Stimulated activated CD8-positive, alpha-beta memory T cell treated with anti-CD3 and anti-CD28 coated beads, Interleukin-12 subunit alpha, Interleukin-12 subunit beta, amount 100 ng/mL, for 4 hours (primary cell): ENCODE data around the gene MT1B.
"Not testable (repeated sequence)": the region's sequence is repeated elsewhere in the genome, so short reads cannot be mapped to it uniquely, and the experiment has no call there.

Experiments
- DNase-seq: peaks from one replicate; pipeline ENCODE4 v3.0.0-alpha.2; 2020; ENCODE audit warnings: low read depth

The MT1B gene

DNA sequence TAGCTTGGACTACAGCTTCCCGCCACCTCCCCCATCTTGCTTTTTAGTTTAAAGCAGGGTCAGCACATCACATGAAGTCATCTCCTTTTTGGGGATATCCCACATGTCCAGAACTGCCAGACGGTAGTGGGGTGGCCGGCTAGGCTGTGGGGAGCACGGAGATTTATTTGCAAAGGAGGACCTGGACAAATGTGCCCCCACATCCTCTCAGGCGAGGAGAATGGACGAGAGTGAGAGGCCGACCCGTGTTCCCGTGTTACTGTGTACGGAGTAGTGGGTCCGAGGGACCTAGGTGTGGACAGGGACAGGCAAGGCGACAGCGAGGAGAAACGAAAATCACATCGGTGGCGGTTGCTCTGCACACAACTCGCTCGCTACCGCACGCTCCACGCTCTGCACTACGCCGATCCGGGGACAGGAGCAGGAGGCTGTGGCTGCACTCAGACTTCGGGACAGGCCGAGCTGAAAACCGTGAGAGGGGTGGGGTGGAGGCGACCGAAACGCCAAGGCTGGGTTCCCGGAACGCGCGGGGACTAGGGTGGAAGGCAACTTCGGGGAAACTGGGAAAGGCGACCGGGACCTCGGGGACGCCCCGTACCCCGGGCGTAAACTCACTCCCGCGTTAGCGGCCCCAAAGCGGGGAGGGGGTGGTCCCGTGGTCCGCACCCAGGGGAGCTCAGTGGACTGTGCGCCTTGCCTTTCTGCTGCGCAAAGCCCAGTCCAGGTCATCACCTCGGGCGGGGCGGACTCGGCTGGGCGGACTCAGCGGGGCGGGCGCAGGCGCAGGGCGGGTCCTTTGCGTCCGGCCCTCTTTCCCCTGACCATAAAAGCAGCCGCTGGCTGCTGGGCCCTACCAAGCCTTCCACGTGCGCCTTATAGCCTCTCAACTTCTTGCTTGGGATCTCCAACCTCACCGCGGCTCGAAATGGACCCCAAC, 13.6 kb upstream of the MT1B start, which contains the start of gene MT1A:
TSS of gene MT1A (plus strand) at position 853 of the 937 bp plus-strand sequence. CDS start at position 926, 73 bp downstream.
- DNase-seq = no peak

DNA sequence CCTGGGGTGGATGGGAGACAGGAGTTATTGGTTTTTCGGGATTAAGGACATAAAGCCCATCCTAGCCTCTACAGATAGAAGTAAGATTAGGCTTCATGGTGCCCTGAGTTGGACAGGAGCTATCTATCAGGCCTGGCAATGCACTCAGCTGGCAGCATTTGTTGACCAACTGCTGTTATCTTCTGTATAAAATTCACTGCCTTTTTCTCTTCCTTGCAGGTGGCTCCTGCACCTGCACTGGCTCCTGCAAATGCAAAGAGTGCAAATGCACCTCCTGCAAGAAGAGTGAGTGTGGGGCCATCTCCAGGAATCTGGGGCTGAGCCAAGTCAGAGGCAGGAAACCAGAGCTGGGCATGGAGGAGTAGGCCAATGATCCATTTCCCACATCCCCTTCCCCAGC, 12.6 kb upstream of the MT1B start:
- DNase-seq = no peak

DNA sequence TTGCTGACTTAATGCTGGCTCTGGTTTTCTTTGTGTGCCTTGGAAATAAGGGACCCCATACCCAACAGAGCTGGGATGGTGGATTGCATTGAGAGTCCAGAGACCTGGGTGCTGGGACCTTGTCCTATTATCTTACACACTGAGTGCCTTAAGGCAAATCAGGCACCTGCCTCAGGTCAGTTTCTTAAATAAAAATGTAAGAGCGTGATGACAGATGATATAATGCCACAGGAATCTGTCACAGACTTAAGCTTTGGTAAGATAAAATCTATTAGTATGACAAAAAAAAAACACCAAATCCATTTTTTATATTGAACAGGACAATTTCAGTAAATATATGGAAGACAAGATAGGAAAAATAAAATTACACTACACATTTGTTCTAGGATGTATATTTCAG, 11.6 kb upstream of the MT1B start:
- DNase-seq = no peak

DNA sequence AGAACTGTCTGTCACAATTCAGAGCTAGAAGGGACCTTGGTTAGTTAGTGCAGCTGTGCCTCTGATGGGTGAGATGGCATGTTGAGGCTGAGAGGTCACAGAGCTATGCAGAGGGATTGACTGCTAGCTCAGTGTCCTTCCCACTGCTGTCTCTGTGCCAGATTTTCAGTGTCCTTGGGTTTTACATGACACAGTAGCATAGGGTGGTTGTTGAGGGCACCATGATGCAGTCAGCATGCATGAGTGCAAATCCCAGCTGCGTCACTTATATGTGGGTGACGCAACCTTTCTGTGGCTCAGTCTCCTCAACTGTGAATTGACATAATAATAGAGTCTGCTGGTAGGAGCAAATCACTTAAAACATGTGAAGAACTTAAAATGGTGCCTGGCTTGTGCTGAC, 10.5 kb upstream of the MT1B start:
- DNase-seq = no peak

DNA sequence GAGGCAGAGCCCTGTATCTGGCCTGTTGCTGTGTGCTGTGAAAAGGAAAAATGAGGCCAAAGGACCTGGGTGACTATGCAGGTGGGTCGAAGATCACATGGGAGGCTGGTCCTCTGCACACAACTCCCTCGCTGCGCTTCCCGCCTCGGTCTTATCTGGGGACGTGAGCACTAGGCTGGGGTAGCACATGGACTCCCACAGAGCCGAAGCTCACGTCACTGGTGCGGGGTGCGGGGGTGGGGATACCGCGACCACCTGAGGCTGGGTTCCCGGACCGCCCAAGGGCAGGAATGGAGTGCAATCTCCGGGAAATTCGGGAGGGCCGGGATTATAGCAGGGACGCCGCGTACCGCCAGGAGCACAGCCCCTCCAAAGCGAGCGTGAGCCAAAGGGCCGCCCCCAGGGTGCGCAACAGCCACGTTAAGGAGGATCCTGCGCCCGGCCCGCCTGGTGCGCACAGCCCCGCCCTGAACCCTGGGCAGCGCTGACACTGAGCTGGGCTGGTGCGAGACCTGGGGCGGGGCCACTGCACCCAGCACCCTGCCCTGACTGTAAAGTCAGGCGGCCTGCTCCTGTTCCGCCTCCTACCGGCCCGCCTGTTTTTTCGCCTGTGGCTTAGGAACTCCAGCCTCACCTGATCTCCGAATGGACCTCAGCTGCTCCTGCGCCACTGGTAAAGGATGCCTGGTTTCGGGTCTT, 8.5 kb upstream of the MT1B start:
- peak; percentile 58 for DNase-seq

DNA sequence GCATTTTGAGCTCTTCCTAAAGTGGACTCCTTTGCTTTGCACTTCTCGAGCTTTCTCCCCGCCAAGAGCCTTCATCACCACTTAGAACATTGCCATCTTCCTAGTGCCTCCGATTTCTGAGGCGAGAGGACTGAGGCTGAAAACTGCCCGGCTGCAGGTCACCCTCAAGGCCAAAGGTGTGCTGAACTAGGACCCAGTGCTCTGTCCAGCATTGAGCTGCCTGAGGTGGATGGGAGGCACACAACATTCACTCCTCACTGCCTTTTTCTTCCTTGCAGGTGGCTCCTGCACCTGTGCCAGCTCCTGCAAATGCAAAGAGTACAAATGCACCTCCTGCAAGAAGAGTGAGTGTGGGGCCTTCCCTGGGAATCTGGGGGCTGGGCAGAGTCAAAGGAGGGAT, 7.9 kb upstream of the MT1B start:
- no peak for DNase-seq

DNA sequence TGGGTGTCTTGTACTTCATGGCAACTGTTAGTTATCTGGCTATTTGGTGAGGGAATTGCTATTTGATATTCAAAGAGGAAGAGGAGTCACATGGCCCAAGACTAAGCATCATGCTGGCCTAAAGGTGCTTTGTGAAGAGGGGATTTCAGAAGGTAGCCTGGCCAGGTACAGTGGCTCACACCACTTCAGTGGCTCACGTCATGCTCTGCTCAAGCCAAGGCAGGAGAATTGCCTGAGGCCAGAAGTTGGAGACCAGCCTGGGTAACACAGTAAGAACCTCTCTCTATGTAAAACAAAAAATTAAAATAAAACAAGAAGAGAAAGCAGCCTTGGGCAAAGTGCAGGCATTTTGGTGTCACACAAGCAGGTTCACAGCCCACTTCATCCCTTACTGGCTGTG, 6.4 kb upstream of the MT1B start:
- DNase-seq = no peak

DNA sequence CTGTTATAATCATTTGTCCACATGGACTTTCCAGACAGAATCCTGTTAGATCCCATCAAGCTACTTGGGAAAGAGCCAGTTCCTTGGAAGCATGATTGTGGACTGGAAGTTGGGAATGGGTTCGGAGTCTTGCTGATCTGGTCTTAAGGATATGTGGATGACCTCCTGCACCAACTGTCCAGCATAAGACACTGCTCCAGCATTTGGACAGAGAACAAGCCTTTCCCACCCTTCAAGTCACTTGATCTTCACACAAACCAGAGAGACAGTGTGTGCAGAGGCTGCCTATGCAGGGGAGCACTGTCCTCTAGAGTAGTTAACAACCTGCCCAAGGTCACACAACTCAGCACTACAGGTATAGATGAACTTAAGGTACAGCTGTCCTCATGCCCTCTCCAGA, 5.8 kb upstream of the MT1B start:
- no peak for DNase-seq

DNA sequence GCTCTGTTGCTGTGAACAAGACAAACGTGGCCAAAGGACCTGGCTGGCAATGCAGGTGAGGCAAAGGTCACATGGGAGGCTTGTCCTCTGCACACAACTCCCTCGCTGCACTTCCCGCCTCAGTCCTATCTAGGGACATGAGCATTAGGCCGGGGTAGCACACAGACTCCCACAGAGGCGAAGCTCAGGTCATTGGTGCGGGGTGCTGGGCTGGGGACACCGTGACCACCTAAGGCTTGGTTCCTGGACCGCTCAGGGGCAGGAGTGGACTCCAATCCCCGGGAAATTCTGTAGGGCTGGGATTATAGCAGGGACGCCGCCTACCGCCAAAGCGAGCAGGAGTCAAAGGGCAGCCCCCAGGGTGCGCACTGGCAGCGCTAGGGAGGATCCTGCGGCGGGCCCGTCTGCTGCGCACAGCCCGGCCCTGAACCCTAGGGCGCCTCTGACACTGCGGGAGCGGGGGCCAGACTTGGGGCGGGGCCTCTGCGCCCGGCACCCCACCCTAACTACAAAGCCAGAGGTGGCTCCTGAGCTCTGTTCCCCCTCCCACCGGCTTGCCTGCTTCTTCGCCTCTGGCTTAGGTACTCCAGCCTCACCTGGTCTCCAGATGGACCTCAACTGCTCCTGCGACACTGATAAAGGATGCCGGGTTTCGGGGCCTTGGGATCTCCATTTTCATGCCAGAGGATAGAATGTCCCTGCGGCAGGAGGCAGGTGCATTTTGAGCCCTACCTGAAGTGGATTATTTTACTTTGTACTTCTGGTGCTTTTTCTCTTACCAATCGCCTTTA, 3.9 kb upstream of the MT1B start:
- DNase-seq = no peak

DNA sequence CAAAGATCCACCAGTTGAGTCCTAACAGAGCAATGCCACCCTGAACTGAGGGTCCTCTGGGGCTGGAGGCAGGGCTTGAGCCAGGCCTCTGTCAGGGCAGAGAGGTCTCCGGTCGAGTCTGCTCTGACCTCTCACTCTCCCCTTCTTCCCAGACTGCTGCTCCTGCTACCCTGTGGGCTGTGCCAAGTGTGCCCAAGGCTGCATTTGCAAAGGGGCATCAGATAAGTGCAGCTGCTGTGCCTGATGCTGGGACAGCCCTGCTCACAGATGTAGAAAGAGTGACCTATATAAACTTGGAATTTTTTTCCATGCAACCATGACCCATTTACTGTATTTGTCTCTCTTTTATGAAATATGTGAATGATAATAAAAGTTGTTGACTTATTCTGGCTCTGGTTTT, 2.4 kb upstream of the MT1B start:
- DNase-seq = no peak

DNA sequence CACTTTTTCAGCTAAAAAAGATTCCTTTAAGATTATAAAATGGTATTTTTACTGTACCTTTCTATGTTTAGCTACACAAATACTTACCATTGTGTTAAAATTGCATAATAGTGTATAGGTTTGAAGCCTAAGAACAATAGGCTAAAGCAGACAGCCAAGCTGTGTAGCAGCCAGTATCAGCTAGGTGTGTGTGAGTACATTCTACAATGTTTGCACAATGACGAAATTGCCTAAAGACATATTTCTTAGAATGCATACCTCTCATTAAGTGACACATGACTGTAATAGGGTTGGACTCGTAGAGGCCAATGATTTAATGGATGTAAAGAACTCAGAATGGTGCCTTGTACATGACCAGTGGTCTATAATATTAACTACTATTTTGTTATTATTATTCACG, 1.9 kb upstream of the MT1B start:
- DNase-seq = no peak

DNA sequence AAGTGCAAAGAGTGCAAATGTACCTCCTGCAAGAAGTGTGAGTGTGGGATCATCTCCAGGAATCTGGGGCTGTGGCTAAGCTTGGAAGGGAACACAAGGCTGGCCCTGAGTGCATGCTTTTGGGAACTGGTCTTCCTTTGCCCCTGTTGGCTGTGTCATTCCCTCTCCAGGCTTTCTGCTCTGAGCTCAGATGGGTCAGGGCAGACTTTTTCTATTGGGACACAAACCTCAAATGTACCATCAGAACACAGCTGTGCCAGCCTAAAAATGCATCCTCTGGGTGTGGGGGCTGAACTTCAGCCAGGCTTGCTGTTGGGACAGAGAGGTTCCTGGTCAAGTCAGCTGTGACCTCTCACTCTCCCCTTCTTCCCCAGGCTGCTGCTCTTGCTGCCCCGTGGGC, 914 bp downstream of the MT1B start:
- DNase-seq = no peak

DNA sequence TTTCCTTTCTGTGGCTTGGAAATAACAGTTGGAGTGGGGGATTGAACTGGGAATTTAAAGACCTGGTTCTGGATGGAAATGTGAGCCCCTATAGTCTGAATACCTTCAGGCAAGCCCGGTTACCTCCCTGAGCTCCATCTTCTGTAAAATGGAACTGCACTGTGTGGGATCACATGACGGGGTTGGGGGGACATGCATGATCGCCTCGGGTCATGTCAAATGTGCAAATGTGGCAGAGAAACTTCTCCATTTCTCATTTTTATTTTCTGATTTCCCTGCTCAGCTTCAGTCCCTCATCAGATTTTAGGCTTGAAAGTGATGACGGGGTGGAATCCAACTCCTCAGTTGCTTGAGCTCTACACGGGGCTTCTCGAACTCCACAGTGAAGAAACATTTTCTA, 1.5 kb downstream of the MT1B start:
- DNase-seq = no peak

DNA sequence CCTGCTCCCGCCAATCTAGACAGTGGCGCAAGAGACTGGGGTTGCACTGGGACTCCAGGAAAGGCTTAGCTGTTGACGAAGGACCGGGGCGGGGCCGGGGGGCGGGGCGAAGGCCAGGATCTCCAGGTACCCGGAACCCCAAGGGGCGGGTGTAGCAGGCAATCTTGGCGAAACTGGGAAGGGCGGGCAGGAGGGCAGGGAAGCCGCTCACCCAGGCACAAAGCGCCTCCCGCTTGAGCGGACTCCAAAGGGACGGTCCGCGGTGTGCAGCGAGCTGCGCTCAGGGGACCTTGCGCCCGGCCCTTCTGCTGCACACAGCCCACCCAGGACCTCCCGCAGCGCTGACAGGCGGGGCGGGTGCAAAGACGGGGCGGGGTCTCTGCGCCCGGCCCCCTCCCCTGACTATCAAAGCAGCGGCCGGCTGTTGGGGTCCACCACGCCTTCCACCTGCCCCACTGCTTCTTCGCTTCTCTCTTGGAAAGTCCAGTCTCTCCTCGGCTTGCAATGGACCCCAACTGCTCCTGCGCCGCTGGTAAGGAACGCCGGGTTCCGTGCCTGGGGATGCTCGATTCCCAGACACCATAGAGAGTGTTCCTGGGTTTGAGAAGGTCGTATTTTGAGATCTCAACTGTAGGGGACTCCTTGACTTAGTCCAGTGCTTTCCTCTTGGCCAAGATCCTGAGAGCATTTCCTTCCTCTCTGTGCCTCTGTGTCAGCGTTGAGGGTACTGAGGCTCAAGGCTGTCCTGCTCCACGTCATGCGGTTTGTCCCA, 6.1 kb downstream of the MT1B start, which contains the start of gene MT1F:
TSS of gene MT1F (plus strand) at position 405 of the 772 bp plus-strand sequence. CDS start at position 505, 100 bp downstream.
- DNase-seq = peak; percentile 42

DNA sequence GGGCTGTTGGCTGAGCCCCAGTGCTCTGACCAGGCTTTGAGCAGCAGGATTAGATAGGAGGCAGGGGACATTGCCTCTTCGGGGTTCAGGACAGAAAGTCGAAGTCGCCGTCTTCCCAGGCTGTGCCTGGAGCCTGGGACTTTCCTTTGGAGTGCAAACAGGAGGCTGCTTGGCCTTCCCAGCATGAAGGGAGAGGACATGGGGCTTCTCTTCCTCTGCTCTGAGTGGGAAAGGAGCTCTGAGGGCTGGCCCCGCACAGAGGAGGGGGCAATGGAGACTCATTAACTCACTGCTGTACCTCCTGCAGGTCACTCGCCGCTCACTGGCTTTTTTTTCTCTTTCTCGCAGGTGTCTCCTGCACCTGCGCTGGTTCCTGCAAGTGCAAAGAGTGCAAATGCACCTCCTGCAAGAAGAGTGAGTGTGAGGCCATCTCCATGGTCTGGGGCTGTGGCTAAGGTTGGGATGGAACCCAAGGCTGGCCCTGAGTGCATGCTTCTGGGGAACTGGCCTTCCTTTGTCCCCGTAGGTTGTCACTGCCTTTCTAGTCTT, 6.7 kb downstream of the MT1B start:
- DNase-seq = no peak

DNA sequence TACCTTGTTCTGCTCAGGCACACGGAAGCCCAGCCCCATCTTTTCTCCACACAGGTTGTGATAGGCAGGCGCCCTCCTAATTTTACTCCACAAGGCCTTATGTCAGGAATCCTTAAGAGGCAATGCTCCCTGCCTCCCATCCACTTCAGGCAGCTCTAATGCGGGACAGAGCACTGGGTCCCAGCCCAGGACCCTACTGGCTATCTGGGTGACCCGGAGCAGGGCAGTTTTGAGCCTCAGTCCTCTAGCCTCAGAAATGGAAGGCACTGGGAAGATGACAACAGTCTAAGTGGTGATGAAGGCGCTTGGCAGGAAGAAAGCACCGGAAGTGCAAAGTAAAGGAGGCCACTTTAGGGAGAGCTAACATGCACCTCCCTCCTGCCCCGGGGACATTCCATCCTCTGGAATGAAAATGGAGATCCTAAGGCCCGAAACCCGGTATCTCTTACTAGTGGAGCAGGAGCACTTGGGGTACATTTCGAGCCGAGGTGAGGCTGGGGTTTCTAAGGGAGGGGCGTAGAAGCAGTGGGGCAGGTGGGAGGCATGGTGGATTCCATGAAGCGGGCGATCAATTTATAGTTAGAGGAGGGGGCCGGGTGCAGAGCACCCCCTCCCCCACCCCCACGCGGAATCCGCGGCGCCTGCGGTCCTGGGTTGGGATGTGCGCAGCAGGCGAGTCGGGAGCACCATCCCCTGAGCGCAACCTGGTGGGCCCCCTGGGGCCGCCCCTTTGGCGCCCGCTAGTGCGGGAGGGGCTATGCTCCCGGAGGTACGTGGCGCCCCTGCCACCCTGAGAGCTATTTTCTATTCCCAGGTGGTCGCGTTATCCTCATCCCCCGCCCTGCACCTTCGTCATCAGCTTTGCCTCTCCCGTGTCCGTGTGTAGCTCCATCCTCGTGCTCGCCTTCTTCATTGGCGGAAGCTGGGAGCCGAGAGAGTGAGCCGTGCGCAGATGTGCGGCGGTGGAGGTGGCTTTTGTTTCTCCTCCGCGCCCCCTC, 11.0 kb downstream of the MT1B start:
- DNase-seq = no peak

DNA sequence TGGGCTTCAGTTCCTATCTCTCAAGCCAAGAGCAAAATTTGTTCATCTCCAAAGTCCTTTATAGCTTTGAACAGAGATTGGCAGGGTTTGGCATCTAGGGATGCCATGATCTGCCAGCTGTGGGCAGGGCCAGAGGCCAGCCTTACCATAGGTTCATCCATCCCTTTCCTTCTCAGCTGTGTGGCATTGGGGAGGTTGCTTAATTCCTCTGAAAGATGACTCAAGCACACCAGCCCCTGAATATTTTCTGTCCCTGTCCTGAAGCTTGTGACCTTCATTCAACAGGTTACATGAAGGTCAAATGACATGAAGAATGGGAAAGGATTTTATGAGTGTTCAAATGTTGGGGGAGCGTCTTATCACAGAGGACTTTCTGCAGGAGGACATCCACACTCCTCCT, 12.8 kb downstream of the MT1B start:
- DNase-seq = no peak

DNA sequence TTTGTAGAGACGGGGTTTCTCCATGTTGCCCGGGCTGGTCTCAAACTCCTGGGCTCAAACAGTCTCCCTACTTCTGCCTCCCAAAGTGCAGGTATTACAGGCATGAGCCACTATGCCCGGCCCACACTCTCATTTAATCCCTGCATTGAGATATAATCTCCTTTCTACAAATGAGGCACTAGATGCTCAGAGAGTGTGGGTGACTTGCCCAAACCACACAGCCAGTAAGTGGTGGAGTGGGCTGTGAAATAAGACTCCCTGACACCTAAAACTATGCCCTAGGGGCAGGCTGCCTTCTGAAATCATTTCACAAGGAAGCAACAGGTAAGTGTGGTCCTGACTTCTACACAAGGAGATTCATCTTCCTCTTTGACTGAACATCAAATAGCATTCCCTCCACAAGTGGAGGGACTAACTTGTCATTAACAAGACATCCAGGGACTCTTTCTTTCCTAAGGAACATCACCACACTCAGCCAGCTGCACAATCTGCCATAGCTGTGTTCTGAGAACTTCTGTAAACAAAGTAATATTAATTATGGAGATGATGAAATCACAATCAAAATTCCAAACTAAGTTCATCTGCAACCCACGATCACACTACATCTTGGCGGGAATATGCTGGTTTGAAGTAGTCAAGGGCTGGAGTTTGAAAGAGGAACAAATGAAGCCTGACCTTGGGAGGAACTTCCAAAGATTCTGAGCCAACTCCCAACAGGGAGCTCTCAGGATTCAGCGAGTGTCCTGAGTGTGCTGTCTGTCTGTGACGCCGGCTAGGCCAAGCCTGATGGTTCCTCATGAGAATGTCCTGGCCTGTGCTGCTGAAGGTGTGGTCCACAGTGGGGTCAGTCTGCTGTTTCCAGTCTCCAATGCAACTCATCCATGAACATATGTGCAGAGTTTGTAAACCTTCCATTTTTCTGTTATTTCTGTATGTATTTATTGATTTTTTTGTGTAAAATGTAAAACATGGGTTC, 13.9 kb downstream of the MT1B start:
- DNase-seq = not testable (repeated sequence)
